CD8-positive, alpha-beta memory T cell (primary cell): Measurements from ENCODE around the gene ADAT3. TPM values are rescaled to one million over a fixed set of nuclear protein-coding genes. Genes with fewer than 3 reads are reported as not detected.
"Not testable (repeated sequence)": the region's sequence is repeated elsewhere in the genome, so short reads cannot be mapped to it uniquely, and the experiment has no call there.

Experiments used
- CTCF ChIA-PET: fragments of 350-600 bp; sonication (Branson Sonifier 250); formaldehyde crosslinking; loops from one replicate; lab custom pipeline; 2021; ENCODE audit warnings: antibody characterized with exemption; lab: Charles Lee
- POLR2A ChIA-PET: fragments of 350-600 bp; sonication (Branson Sonifier 250); formaldehyde crosslinking; loops from one replicate; lab custom pipeline; 2021; ENCODE audit warnings: antibody characterized with exemption; lab: Charles Lee
- DNase-seq, 5 donors: peaks; one replicate each; pipeline versions ENCODE4 v3.0.0 to v3.0.0-alpha.2; 2020 to 2022; ENCODE audit warnings: mixed read lengths in 1 of 5
- H3K27ac ChIP-seq: one replicate; pipeline ENCODE4 v1.7.0; 2013; ENCODE audit warnings: low read depth, mild to moderate bottlenecking, low read length, moderate library complexity
- H3K27me3 ChIP-seq: 2 replicates; pipeline ENCODE4 v1.7.0; 2013; ENCODE audit warnings: low read length, mild to moderate bottlenecking; ENCODE audit not compliant: insufficient read depth, poor library complexity, severe bottlenecking
- H3K36me3 ChIP-seq: 2 replicates; pipeline ENCODE4 v1.7.0; 2013; ENCODE audit warnings: mild to moderate bottlenecking, low read length, moderate library complexity; ENCODE audit not compliant: insufficient read depth
- H3K4me1 ChIP-seq: 2 replicates; pipeline ENCODE4 v1.7.0; 2013; ENCODE audit warnings: mild to moderate bottlenecking, low read length, moderate library complexity; ENCODE audit not compliant: insufficient read depth
- H3K4me3 ChIP-seq: 2 replicates; pipeline ENCODE4 v1.7.0; 2013; ENCODE audit warnings: mild to moderate bottlenecking, low read length
- H3K9me3 ChIP-seq: 2 replicates; pipeline ENCODE4 v1.7.0; 2013; ENCODE audit warnings: mild to moderate bottlenecking, low read length
- H3K27ac Mint-ChIP-seq, 8 donors: one replicate each; pipeline ENCODE4 v1.8.0; 2020 to 2021; ENCODE audit warnings: mixed read lengths in 8 of 8, mild to moderate bottlenecking in 6 of 8, inconsistent platforms in 3 of 8, moderate library complexity in 3 of 8
- H3K27me3 Mint-ChIP-seq, 2 donors: one replicate each; pipeline ENCODE4 v1.8.0; 2020 to 2021; ENCODE audit warnings: mixed read lengths in 2 of 2, mild to moderate bottlenecking in 1 of 2, moderate library complexity in 1 of 2
- H3K36me3 Mint-ChIP-seq, 3 donors: one replicate each; pipeline ENCODE4 v1.8.0; 2020 to 2021; ENCODE audit warnings: mixed read lengths in 3 of 3, inconsistent platforms in 1 of 3, mild to moderate bottlenecking in 1 of 3
- H3K4me1 Mint-ChIP-seq, 3 donors: one replicate each; pipeline ENCODE4 v1.8.0; 2020 to 2021; ENCODE audit warnings: mixed read lengths in 3 of 3, inconsistent platforms in 1 of 3, mild to moderate bottlenecking in 1 of 3
- H3K4me3 Mint-ChIP-seq, 7 donors: one replicate each; pipeline ENCODE4 v1.8.0; 2020 to 2021; ENCODE audit warnings: mixed read lengths in 7 of 7, mild to moderate bottlenecking in 6 of 7, moderate library complexity in 4 of 7, inconsistent platforms in 2 of 7
- H3K9me3 Mint-ChIP-seq, 5 donors: one replicate each; pipeline ENCODE4 v1.8.0; 2020 to 2022; ENCODE audit warnings: mixed read lengths in 5 of 5, mild to moderate bottlenecking in 3 of 5, moderate library complexity in 2 of 5, inconsistent platforms in 1 of 5
- polyA plus RNA-seq: library from polyadenylated mRNA; unstranded; fragments of 300-500 nt; fragmentation: Illumina TruSeq; gene quantifications from one replicate; pipeline ENCODE4 v1.2.3, GENCODE V29; 2021
- total RNA-seq, 2 experiments: library from RNA; stranded (reverse); gene quantifications; one replicate each; pipeline ENCODE4 v1.2.3, GENCODE V29; 2021

Gene ADAT3
- total and polyA plus RNA-seq, 3 experiments from 2014 or later = 4.6 to 6.6 (median 6.3) TPM

GRCh38 chr19:1875646-1876495, 29.3 kb upstream of the ADAT3 start:
- Mint-ChIP-seq H3K36me3 (peaks cover 0 to 46% (median 0%) of the 10 kb centered on the region in 3 donors), H3K4me1 (peaks cover 22 to 49% (median 25%) of the 10 kb centered on the region in 3 donors), H3K4me3 (peak overlapping the region; percentile 93 to 97 (median 96)), H3K27me3 (peaks cover 0 to 5% of the 10 kb centered on the region in 2 donors), H3K27ac (peak overlapping the region; percentile 92 to 99 (median 98)), H3K9me3 (no peaks in the 10 kb centered on the region)
- Histone ChIP-seq H3K4me3 (peak overlapping the region; percentile 93), H3K27me3 (no peaks in the 10 kb centered on the region), H3K9me3 (no peaks in the 10 kb centered on the region), H3K27ac (peak overlapping the region; percentile 86), H3K4me1 (peaks cover 38% of the 10 kb centered on the region), H3K36me3 (peaks cover 5% of the 10 kb centered on the region)
- ChIA-PET CTCF (interaction anchor here (0.7 to 1.9 kb wide), 16 partner anchors 8 to 194 kb away, joined by 3 to 10 read pairs (median 4); partner anchors contain the start of genes ADAT3 and SCAMP4), POLR2A (interaction anchor here (0.5 to 2.5 kb wide), 9 partner anchors 7 to 1679 kb away, joined by 3 to 20 read pairs (median 7); partner anchors contain the start of genes ABHD17A, ADAT3, SCAMP4 and TIMM13)
- DNase-seq = peak; percentile 82 to 89 (median 86)

GRCh38 chr19:1876496-1877279, 28.5 kb upstream of the ADAT3 start:
- H3K27me3 ChIP-seq, H3K36me3 ChIP-seq, H3K9me3 ChIP-seq, DNase-seq, H3K27me3 Mint-ChIP-seq, H3K9me3 Mint-ChIP-seq: not testable (repeated sequence)
- peaks cover 22 to 51% (median 25%) of the 10 kb centered on the region in 3 donors for H3K4me1 Mint-ChIP-seq
- CTCF ChIA-PET = interaction anchor here (0.7 to 1.9 kb wide), 8 partner anchors 12 to 142 kb away, joined by 3 to 9 read pairs (median 4); no protein-coding TSS in a partner anchor
- peak overlapping the region; percentile 93 to 97 (median 96) for H3K4me3 Mint-ChIP-seq
- POLR2A ChIA-PET = interaction anchor here (0.5 to 2.5 kb wide), 6 partner anchors 8 to 1678 kb away, joined by 3 to 20 read pairs (median 8); partner anchors contain the start of genes ABHD17A, ADAT3 and SCAMP4
- peaks cover 40% of the 10 kb centered on the region for H3K4me1 ChIP-seq
- H3K27ac Mint-ChIP-seq = peak overlapping the region; percentile 92 to 98 (median 97)
- H3K4me3 ChIP-seq = peak overlapping the region; percentile 93
- peak overlapping the region; percentile 86 for H3K27ac ChIP-seq
- peaks cover 0 to 43% (median 0%) of the 10 kb centered on the region in 3 donors for H3K36me3 Mint-ChIP-seq

- not testable (repeated sequence) for H3K9me3 Mint-ChIP-seq, H3K27me3 ChIP-seq, H3K4me3 ChIP-seq, H3K27ac ChIP-seq, DNase-seq, H3K27ac Mint-ChIP-seq, H3K36me3 ChIP-seq, H3K27me3 Mint-ChIP-seq, H3K9me3 ChIP-seq, H3K4me3 Mint-ChIP-seq
- Mint-ChIP-seq H3K36me3 (peaks cover 0 to 45% (median 0%) of the 10 kb centered on the region in 3 donors), H3K4me1 (peaks cover 26 to 55% (median 29%) of the 10 kb centered on the region in 3 donors)
- POLR2A ChIA-PET = interaction anchor here (1.2 kb wide), 1 partner anchor 13 kb away, joined by 7 read pairs; no protein-coding TSS in a partner anchor
- peaks cover 40% of the 10 kb centered on the region for H3K4me1 ChIP-seq
- CTCF ChIA-PET = interaction anchor here (1.5 to 1.6 kb wide), 2 partner anchors 20 to 52 kb away, joined by 4 to 9 read pairs; no protein-coding TSS in a partner anchor
Measured at GRCh38 chr19:1877280-1877660, 27.9 kb upstream of the ADAT3 start.

GRCh38 chr19:1878583-1878982, 26.6 kb upstream of the ADAT3 start:
- Mint-ChIP-seq H3K27me3 (peaks cover 0 to 10% of the 10 kb centered on the region in 2 donors), H3K27ac (peak overlapping the region in 1 of 8 donors; percentile 17), H3K4me1 (peaks cover 38 to 58% (median 42%) of the 10 kb centered on the region in 3 donors), H3K36me3 (peaks cover 3 to 52% (median 4%) of the 10 kb centered on the region in 3 donors)
- POLR2A ChIA-PET, H3K36me3 ChIP-seq, H3K4me3 ChIP-seq, CTCF ChIA-PET, H3K9me3 Mint-ChIP-seq, H3K4me3 Mint-ChIP-seq, H3K27me3 ChIP-seq, DNase-seq, H3K27ac ChIP-seq, H3K9me3 ChIP-seq: not testable (repeated sequence)
- H3K4me1 ChIP-seq = peaks cover 40% of the 10 kb centered on the region

GRCh38 chr19:1879982-1880381, 25.2 kb upstream of the ADAT3 start:
- POLR2A ChIA-PET = interaction anchor here (0.6 kb wide), 1 partner anchor 18 kb away, joined by 7 read pairs; no protein-coding TSS in a partner anchor
- H3K27ac ChIP-seq, CTCF ChIA-PET, H3K9me3 Mint-ChIP-seq, H3K9me3 ChIP-seq, H3K27me3 ChIP-seq, DNase-seq, H3K36me3 ChIP-seq, H3K4me3 ChIP-seq: not testable (repeated sequence)
- peaks cover 35 to 54% (median 38%) of the 10 kb centered on the region in 3 donors for H3K4me1 Mint-ChIP-seq
- H3K4me1 ChIP-seq = peaks cover 35% of the 10 kb centered on the region
- peak overlapping the region in 5 of 7 donors; percentile 12 to 73 (median 38) for H3K4me3 Mint-ChIP-seq
- peaks cover 3 to 55% (median 6%) of the 10 kb centered on the region in 3 donors for H3K36me3 Mint-ChIP-seq
- H3K27ac Mint-ChIP-seq = peak overlapping the region in 4 of 8 donors; percentile 7 to 80 (median 48)
- peaks cover 0 to 11% of the 10 kb centered on the region in 2 donors for H3K27me3 Mint-ChIP-seq

GRCh38 chr19:1880611-1881392, 24.4 kb upstream of the ADAT3 start:
- no peak for DNase-seq
- H3K9me3 Mint-ChIP-seq = peaks cover 0 to 5% (median 0%) of the 10 kb centered on the region in 5 donors
- H3K4me1 Mint-ChIP-seq = peaks cover 32 to 54% (median 33%) of the 10 kb centered on the region in 3 donors
- Histone ChIP-seq H3K4me3 (no peak overlapping the region), H3K4me1 (peaks cover 37% of the 10 kb centered on the region), H3K9me3 (no peaks in the 10 kb centered on the region), H3K27me3 (no peaks in the 10 kb centered on the region), H3K36me3 (peaks cover 5% of the 10 kb centered on the region), H3K27ac (no peak overlapping the region)
- peaks cover 0 to 11% of the 10 kb centered on the region in 2 donors for H3K27me3 Mint-ChIP-seq
- CTCF ChIA-PET = interaction anchor here (0.5 to 4.8 kb wide), 4 partner anchors 16 to 429 kb away, joined by 3 to 17 read pairs (median 6); no protein-coding TSS in a partner anchor
- H3K4me3 Mint-ChIP-seq = peak overlapping the region in 6 of 7 donors; percentile 18 to 58 (median 42)
- H3K27ac Mint-ChIP-seq = peak overlapping the region in 5 of 8 donors; percentile 7 to 89 (median 66)
- POLR2A ChIA-PET = interaction anchor here (0.6 kb wide), 1 partner anchor 17 kb away, joined by 7 read pairs; no protein-coding TSS in a partner anchor
- H3K36me3 Mint-ChIP-seq = peaks cover 3 to 48% (median 6%) of the 10 kb centered on the region in 3 donors
